Right atrium auricular region (tissue), 2 donors: ENCODE measurements around the gene ARFGAP2. TPM values are rescaled to one million over a fixed set of nuclear protein-coding genes. Genes with fewer than 3 reads are reported as not detected.

Source experiments
- DNase-seq: peaks from one replicate; pipeline ENCODE4 v3.0.0-alpha.2; 2019; ENCODE audit warnings: low spot score
- H3K27ac ChIP-seq, 2 donors: fragments of 200-600 bp; sonication (generic); 1 replicate in 1 of 2; 2 replicates in 1 of 2; pipeline ENCODE4 v1.5.1; 2016 to 2019
- H3K27me3 ChIP-seq, 2 donors: fragments of 200-600 bp; sonication (generic); one replicate each; pipeline versions ENCODE4 v1.5.1 to v1.6.0; 2017 to 2019
- H3K36me3 ChIP-seq: fragments of 200-600 bp; sonication (generic); one replicate; pipeline ENCODE4 v1.5.1; 2016
- H3K4me1 ChIP-seq, 2 donors: fragments of 200-600 bp; sonication (generic); one replicate each; pipeline versions ENCODE4 v1.5.1 to v1.6.0; 2017 to 2019
- H3K4me3 ChIP-seq, 2 donors: fragments of 200-600 bp; sonication (generic); 1 replicate in 1 of 2; 2 replicates in 1 of 2; pipeline ENCODE4 v1.5.1; 2017 to 2019; ENCODE audit warnings: mild to moderate bottlenecking in 1 of 2, moderate library complexity in 1 of 2
- H3K9me3 ChIP-seq, 2 donors: fragments of 200-600 bp; sonication (generic); one replicate each; pipeline ENCODE4 v1.5.1; 2019
- CTCF ChIP-seq, 2 donors: fragments of 200-600 bp; sonication (generic); IDR thresholded peaks; one replicate each; pipeline ENCODE4 v1.5.1; 2019; ENCODE audit warnings: antibody characterized with exemption in 2 of 2
- total RNA-seq, 2 donors: library from RNA; depleted of rRNA; stranded (reverse); fragments of >200 nt; gene quantifications; one replicate each; pipeline ENCODE4 v1.1.0, GENCODE V29; 2016

The ARFGAP2 gene
- total RNA-seq, 2 donors from 2014 or later: 75.1 to 78.0 TPM

- TF ChIP-seq CTCF (IDR thresholded peaks at IDR 0.05): no peak
- Histone ChIP-seq H3K4me1 (peaks cover 0 to 28% of the 10 kb centered on the region in 2 donors), H3K4me3 (no peak overlapping the region), H3K27me3 (no peaks in the 10 kb centered on the region), H3K27ac (no peak overlapping the region), H3K9me3 (no peaks in the 10 kb centered on the region), H3K36me3 (no peaks in the 10 kb centered on the region)
- DNase-seq: no peak
Observed at GRCh38 chr11:47149782-47150181, 26.9 kb downstream of the ARFGAP2 start.

- peak overlapping the region in 1 of 2 donors; percentile 5 for H3K27ac ChIP-seq
Observed at GRCh38 chr11:47148903-47149531, 27.7 kb downstream of the ARFGAP2 start.

GRCh38 chr11:47148270-47148669, 28.4 kb downstream of the ARFGAP2 start:
- Histone ChIP-seq H3K4me1 (peaks cover 0 to 23% of the 10 kb centered on the region in 2 donors), H3K36me3 (no peaks in the 10 kb centered on the region), H3K9me3 (no peaks in the 10 kb centered on the region), H3K27me3 (no peaks in the 10 kb centered on the region), H3K27ac (no peak overlapping the region), H3K4me3 (no peak overlapping the region)
- no peak for DNase-seq
- TF ChIP-seq CTCF (IDR thresholded peaks at IDR 0.05): no peak

More at GRCh38 chr11:47148903-47149531, 27.7 kb downstream of the ARFGAP2 start:
- Histone ChIP-seq H3K4me1 (peaks cover 0 to 28% of the 10 kb centered on the region in 2 donors), H3K4me3 (no peak overlapping the region), H3K27me3 (no peaks in the 10 kb centered on the region), H3K36me3 (no peaks in the 10 kb centered on the region), H3K9me3 (no peaks in the 10 kb centered on the region)
- TF ChIP-seq CTCF (IDR thresholded peaks at IDR 0.05): no peak
- DNase-seq: no peak

GRCh38 chr11:47147681-47148080, 29.0 kb downstream of the ARFGAP2 start:
- DNase-seq: no peak
- Histone ChIP-seq H3K4me1 (peaks cover 0 to 18% of the 10 kb centered on the region in 2 donors), H3K27ac (no peak overlapping the region), H3K27me3 (no peaks in the 10 kb centered on the region), H3K9me3 (no peaks in the 10 kb centered on the region), H3K4me3 (no peak overlapping the region), H3K36me3 (no peaks in the 10 kb centered on the region)
- TF ChIP-seq CTCF (IDR thresholded peaks at IDR 0.05): no peak

GRCh38 chr11:47147250-47147649, 29.4 kb downstream of the ARFGAP2 start:
- DNase-seq: no peak
- Histone ChIP-seq H3K4me3 (no peak overlapping the region), H3K9me3 (no peaks in the 10 kb centered on the region), H3K27me3 (no peaks in the 10 kb centered on the region), H3K36me3 (no peaks in the 10 kb centered on the region), H3K27ac (no peak overlapping the region), H3K4me1 (peaks cover 0 to 17% of the 10 kb centered on the region in 2 donors)
- no peak for TF ChIP-seq CTCF (IDR thresholded peaks at IDR 0.05)

- TF ChIP-seq CTCF (IDR thresholded peaks at IDR 0.05): no peak
- Histone ChIP-seq H3K27ac (no peak overlapping the region), H3K36me3 (no peaks in the 10 kb centered on the region), H3K4me1 (peaks cover 0 to 16% of the 10 kb centered on the region in 2 donors), H3K4me3 (no peak overlapping the region), H3K27me3 (no peaks in the 10 kb centered on the region), H3K9me3 (no peaks in the 10 kb centered on the region)
- DNase-seq: no peak
Observed at GRCh38 chr11:47144541-47144940, 32.1 kb downstream of the ARFGAP2 start.
